Measurements from ENCODE around the gene UBE3B. TPM values are rescaled to one million over a fixed set of nuclear protein-coding genes. Genes with fewer than 3 reads are reported as not detected.

UBE3B gene
- total and polyA plus RNA-seq, 4 donors = 10.0 to 58.9 (median 26.8) TPM

DNA sequence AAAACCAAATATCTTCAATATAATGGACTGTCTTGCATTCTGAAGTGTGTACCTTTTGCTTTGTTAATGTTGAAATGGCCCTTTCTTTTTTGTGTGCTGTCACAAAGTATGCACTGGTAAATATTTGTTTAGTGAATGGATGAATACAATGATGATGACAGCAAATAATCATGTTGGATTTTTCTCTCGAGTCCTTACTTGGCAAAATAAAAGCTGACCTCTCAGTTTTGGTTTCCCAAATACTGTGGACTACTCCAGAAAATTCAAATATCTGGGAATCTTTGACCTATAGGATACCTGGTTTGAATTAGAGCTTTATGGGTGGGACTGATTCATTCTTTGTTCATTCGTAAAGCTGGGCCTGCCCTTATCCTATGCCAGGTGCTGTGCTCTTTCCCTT is 5.5 kb downstream of the UBE3B start:
- Histone ChIP-seq H3K4me1 (ENCODE audit: control insufficient read depth in 5 of 5, insufficient read depth in 5 of 5, low read length in 5 of 5) (peaks cover 0 to 11% (median 6%) of the 10 kb centered on the region in 5 donors), H3K27ac (ENCODE audit: low read depth in 1 of 2, low read length in 1 of 2) (no peak overlapping the region), H3K4me3 (no peak overlapping the region), H3K36me3 (ENCODE audit: control insufficient read depth in 4 of 4, insufficient read depth in 4 of 4, low read length in 4 of 4) (peaks cover 21 to 49% (median 29%) of the 10 kb centered on the region in 4 donors), H3K9me3 (ENCODE audit: control insufficient read depth in 4 of 4, insufficient read depth in 3 of 4, low read length in 3 of 4) (no peaks in the 10 kb centered on the region), H3K9ac (ENCODE audit: insufficient read depth in 1 of 2, low read length in 2 of 2) (no peak overlapping the region), H3K27me3 (ENCODE audit: control insufficient read depth in 3 of 3, insufficient read depth in 3 of 3, low read length in 2 of 3) (no peaks in the 10 kb centered on the region)
- TF ChIP-seq, protein P1, sequence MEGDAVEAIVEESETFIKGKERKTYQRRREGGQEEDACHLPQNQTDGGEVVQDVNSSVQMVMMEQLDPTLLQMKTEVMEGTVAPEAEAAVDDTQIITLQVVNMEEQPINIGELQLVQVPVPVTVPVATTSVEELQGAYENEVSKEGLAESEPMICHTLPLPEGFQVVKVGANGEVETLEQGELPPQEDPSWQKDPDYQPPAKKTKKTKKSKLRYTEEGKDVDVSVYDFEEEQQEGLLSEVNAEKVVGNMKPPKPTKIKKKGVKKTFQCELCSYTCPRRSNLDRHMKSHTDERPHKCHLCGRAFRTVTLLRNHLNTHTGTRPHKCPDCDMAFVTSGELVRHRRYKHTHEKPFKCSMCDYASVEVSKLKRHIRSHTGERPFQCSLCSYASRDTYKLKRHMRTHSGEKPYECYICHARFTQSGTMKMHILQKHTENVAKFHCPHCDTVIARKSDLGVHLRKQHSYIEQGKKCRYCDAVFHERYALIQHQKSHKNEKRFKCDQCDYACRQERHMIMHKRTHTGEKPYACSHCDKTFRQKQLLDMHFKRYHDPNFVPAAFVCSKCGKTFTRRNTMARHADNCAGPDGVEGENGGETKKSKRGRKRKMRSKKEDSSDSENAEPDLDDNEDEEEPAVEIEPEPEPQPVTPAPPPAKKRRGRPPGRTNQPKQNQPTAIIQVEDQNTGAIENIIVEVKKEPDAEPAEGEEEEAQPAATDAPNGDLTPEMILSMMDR (IDR thresholded peaks at IDR 0.05; ENCODE audit: control extremely low read depth, extremely low read depth) = no peak
- 73 to 89% methylated on average over 2 of the region's 2 CpGs for WGBS, 2 donors
- no peak for DNase-seq
- ATAC-seq (ENCODE audit: insufficient read depth, low FRiP score) = no peak

GRCh38 chr12:109483346-109483745 is 5.9 kb downstream of the UBE3B start:
- H3K36me3 ChIP-seq (ENCODE audit: control insufficient read depth in 4 of 4, insufficient read depth in 4 of 4, low read length in 4 of 4) = peaks cover 26 to 53% (median 33%) of the 10 kb centered on the region in 4 donors
- H3K27ac ChIP-seq (ENCODE audit: low read depth in 1 of 2, low read length in 1 of 2) = no peak overlapping the region
- TF ChIP-seq, protein P1 (IDR thresholded peaks at IDR 0.05; ENCODE audit: control extremely low read depth, extremely low read depth) = no peak
- no peaks in the 10 kb centered on the region for H3K9me3 ChIP-seq (ENCODE audit: control insufficient read depth in 4 of 4, insufficient read depth in 3 of 4, low read length in 3 of 4)
- peaks cover 0 to 6% (median 4%) of the 10 kb centered on the region in 5 donors for H3K4me1 ChIP-seq (ENCODE audit: control insufficient read depth in 5 of 5, insufficient read depth in 5 of 5, low read length in 5 of 5)
- H3K27me3 ChIP-seq (ENCODE audit: control insufficient read depth in 3 of 3, insufficient read depth in 3 of 3, low read length in 2 of 3) = no peaks in the 10 kb centered on the region
- no peak overlapping the region for H3K9ac ChIP-seq (ENCODE audit: insufficient read depth in 1 of 2, low read length in 2 of 2)
- ATAC-seq (ENCODE audit: insufficient read depth, low FRiP score) = no peak
- no peak for DNase-seq
- H3K4me3 ChIP-seq = no peak overlapping the region
- WGBS, 2 donors = 95 to 98% methylated on average over 11 of the region's 11 CpGs

GRCh38 chr12:109485201-109485600 is 7.8 kb downstream of the UBE3B start:
- WGBS, 2 donors = 87 to 98% methylated on average over 4 of the region's 4 CpGs

More at GRCh38 chr12:109485201-109485600, 7.8 kb downstream of the UBE3B start:
- Histone ChIP-seq H3K4me1 (ENCODE audit: control insufficient read depth in 5 of 5, insufficient read depth in 5 of 5, low read length in 5 of 5) (no peaks in the 10 kb centered on the region), H3K4me3 (no peak overlapping the region), H3K9me3 (ENCODE audit: control insufficient read depth in 4 of 4, insufficient read depth in 3 of 4, low read length in 3 of 4) (no peaks in the 10 kb centered on the region), H3K27ac (ENCODE audit: low read depth in 1 of 2, low read length in 1 of 2) (no peak overlapping the region), H3K9ac (ENCODE audit: insufficient read depth in 1 of 2, low read length in 2 of 2) (no peak overlapping the region), H3K36me3 (ENCODE audit: control insufficient read depth in 4 of 4, insufficient read depth in 4 of 4, low read length in 4 of 4) (peaks cover 38 to 70% (median 48%) of the 10 kb centered on the region in 4 donors), H3K27me3 (ENCODE audit: control insufficient read depth in 3 of 3, insufficient read depth in 3 of 3, low read length in 2 of 3) (no peaks in the 10 kb centered on the region)
- DNase-seq (no peak), ATAC-seq (ENCODE audit: insufficient read depth, low FRiP score) (no peak)
- TF ChIP-seq, protein P1 (IDR thresholded peaks at IDR 0.05; ENCODE audit: control extremely low read depth, extremely low read depth) = no peak
